ENCODE data around the gene SRC. TPM values are rescaled to one million over a fixed set of nuclear protein-coding genes. Genes with fewer than 3 reads are reported as not detected.

SRC gene
- total RNA-seq, 1 donor from 2014 or later, result 128 TPM

DNA sequence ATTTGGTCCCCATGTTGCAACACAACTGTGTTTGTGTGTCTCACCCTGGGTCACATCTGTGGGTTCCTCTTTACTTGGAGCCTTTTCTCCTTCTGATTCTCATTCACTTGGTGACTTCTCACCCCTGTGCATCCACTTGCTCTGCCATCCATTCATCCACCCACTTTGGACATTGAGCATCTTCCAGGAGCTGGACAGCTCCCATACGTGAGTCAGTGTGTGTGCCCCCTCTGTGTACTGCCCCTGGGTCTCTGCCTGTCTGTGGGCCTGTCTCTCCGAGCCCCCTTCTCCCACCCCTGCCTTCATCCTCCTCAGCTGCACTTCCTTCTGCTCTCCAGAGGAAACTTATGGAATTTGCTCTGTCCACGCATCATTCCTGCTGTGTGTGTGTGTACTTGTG lies 107.3 kb downstream of the SRC start:
- Mint-ChIP-seq H3K4me1 (ENCODE audit: low read depth) (no peaks in the 10 kb centered on the region), H3K9me3 (ENCODE audit: low read depth) (peaks cover 12% of the 10 kb centered on the region), H3K27ac (no peak overlapping the region), H3K4me3 (ENCODE audit: low read depth) (no peak overlapping the region), H3K27me3 (peaks cover 24% of the 10 kb centered on the region), H3K36me3 (ENCODE audit: insufficient read depth) (no peaks in the 10 kb centered on the region)
- TF ChIP-seq, protein P1, sequence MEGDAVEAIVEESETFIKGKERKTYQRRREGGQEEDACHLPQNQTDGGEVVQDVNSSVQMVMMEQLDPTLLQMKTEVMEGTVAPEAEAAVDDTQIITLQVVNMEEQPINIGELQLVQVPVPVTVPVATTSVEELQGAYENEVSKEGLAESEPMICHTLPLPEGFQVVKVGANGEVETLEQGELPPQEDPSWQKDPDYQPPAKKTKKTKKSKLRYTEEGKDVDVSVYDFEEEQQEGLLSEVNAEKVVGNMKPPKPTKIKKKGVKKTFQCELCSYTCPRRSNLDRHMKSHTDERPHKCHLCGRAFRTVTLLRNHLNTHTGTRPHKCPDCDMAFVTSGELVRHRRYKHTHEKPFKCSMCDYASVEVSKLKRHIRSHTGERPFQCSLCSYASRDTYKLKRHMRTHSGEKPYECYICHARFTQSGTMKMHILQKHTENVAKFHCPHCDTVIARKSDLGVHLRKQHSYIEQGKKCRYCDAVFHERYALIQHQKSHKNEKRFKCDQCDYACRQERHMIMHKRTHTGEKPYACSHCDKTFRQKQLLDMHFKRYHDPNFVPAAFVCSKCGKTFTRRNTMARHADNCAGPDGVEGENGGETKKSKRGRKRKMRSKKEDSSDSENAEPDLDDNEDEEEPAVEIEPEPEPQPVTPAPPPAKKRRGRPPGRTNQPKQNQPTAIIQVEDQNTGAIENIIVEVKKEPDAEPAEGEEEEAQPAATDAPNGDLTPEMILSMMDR (IDR thresholded peaks at IDR 0.05; ENCODE audit: unreplicated experiment), result no peak
- DNase-seq (ENCODE audit: low spot score, unreplicated experiment), result no peak

- Mint-ChIP-seq H3K27me3 (peaks cover 21% of the 10 kb centered on the region), H3K27ac (no peak overlapping the region), H3K4me1 (ENCODE audit: low read depth) (no peaks in the 10 kb centered on the region), H3K4me3 (ENCODE audit: low read depth) (no peak overlapping the region), H3K9me3 (ENCODE audit: low read depth) (peaks cover 17% of the 10 kb centered on the region), H3K36me3 (ENCODE audit: insufficient read depth) (no peaks in the 10 kb centered on the region)
- TF ChIP-seq, protein P1 (IDR thresholded peaks at IDR 0.05; ENCODE audit: unreplicated experiment), result no peak
- no peak for DNase-seq (ENCODE audit: low spot score, unreplicated experiment)
Measured at GRCh38 chr20:37453836-37454235, 107.9 kb downstream of the SRC start.

DNA sequence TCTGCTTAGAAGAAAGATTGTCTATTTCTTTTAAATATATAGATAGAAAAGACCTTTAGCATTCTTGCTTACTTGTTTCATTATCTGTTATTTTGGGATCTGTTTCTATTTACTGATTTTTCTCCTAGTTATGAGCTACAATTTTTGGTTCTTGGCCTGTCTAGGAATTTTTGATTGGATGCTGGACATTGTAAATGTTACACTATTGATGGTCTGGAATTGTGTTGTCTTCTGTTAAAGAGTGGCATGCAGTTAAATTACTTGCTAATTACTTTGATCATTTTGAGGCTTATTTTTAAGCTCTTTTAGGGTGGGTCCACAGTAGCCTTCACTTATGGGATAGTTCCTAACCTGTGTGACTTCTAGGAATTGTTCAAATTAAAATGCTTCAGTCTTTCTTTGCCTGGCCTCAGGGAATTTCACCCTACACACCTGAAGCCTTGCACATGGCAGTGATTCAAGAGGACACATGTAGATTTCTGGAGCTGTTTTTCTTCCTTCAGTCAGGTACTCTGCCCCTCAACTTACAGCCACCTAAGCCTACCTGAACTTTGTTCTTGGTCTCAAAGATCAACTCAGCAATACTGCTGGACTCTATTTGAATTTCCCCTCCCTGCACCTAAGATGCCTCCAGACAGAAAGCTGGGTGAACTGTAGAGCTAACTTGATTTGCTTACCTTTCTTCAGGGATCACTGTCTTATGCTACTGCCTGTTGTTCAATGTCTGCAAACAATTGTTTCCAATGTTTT lies 108.9 kb downstream of the SRC start:
- TF ChIP-seq, protein P1 (IDR thresholded peaks at IDR 0.05; ENCODE audit: unreplicated experiment), result no peak
- Mint-ChIP-seq H3K4me3 (ENCODE audit: low read depth) (no peak overlapping the region), H3K9me3 (ENCODE audit: low read depth) (peaks cover 19% of the 10 kb centered on the region), H3K27me3 (peaks cover 21% of the 10 kb centered on the region), H3K36me3 (ENCODE audit: insufficient read depth) (no peaks in the 10 kb centered on the region), H3K27ac (no peak overlapping the region), H3K4me1 (ENCODE audit: low read depth) (no peaks in the 10 kb centered on the region)
- DNase-seq (ENCODE audit: low spot score, unreplicated experiment), result no peak

Other genes with a start within 250 kb of the SRC start
- 213 and 216 TPM in 2 replicates for gene RPN2, start 166.8 kb upstream of the SRC start, total RNA-seq
- 5.7 and 6.1 TPM in 2 replicates for gene MROH8, start 166.6 kb upstream of the SRC start, total RNA-seq
- 0.75 TPM in 1 of 2 replicates, not detected in the other for gene GHRH, start 84.3 kb upstream of the SRC start, total RNA-seq
- gene MANBAL, start 56.5 kb upstream of the SRC start, total RNA-seq, result 39.4 and 41.2 TPM in 2 replicates
- 79.2 and 87.4 TPM in 2 replicates for gene NNAT, start 175.1 kb downstream of the SRC start, total RNA-seq
- 42.7 and 46.4 TPM in 2 replicates for gene BLCAP, start 181.7 kb downstream of the SRC start, total RNA-seq